Loucy (cell line): ENCODE results near the gene PDE11A.

Experiments used
- H2AFZ ChIP-seq: fragments of 200-600 bp; sonication (generic); 2 replicates; pipeline ENCODE4 v1.6.0; 2016; ENCODE audit warnings: antibody characterized with exemption, mild to moderate bottlenecking, low read length, moderate library complexity
- H3F3A ChIP-seq: fragments of 200-600 bp; 2 replicates; pipeline ENCODE4 v1.6.0; 2016; ENCODE audit warnings: antibody characterized with exemption, low read depth, mild to moderate bottlenecking
- H3K27me3 ChIP-seq: fragments of 200-600 bp; sonication (generic); 2 replicates; pipeline ENCODE4 v1.6.1; 2014; ENCODE audit warnings: low read length, mild to moderate bottlenecking; ENCODE audit not compliant: insufficient read depth, poor library complexity, severe bottlenecking
- H3K36me3 ChIP-seq: fragments of 200-600 bp; sonication (generic); 2 replicates; pipeline ENCODE4 v1.6.1; 2016; ENCODE audit warnings: low read length; ENCODE audit not compliant: insufficient read depth
- H3K4me1 ChIP-seq: fragments of 200-600 bp; sonication (generic); 2 replicates; pipeline ENCODE4 v1.5.1; 2014; ENCODE audit warnings: low read length, mild to moderate bottlenecking; ENCODE audit not compliant: insufficient read depth, poor library complexity, severe bottlenecking
- H3K4me2 ChIP-seq: fragments of 200-600 bp; sonication (generic); 2 replicates; pipeline ENCODE4 v1.6.0; 2014; ENCODE audit warnings: antibody characterized with exemption, low read length, low read depth, mild to moderate bottlenecking; ENCODE audit not compliant: poor library complexity, severe bottlenecking
- H3K4me3 ChIP-seq: fragments of 200-600 bp; sonication (generic); 2 replicates; pipeline ENCODE4 v1.5.1; 2014; ENCODE audit warnings: low read length, mild to moderate bottlenecking, mixed read lengths; ENCODE audit not compliant: poor library complexity, severe bottlenecking
- H3K79me2 ChIP-seq: fragments of 200-600 bp; sonication (generic); 2 replicates; pipeline ENCODE4 v1.6.1; 2014; ENCODE audit warnings: low read length; ENCODE audit not compliant: insufficient read depth
- H3K9ac ChIP-seq: fragments of 200-600 bp; sonication (generic); 2 replicates; pipeline ENCODE4 v1.6.0; 2014; ENCODE audit warnings: mild to moderate bottlenecking, low read depth, low read length, moderate library complexity; ENCODE audit not compliant: poor library complexity, severe bottlenecking
- H3K9me2 ChIP-seq: fragments of 200-600 bp; sonication (generic); replicated peaks from 2 replicates; pipeline ENCODE4 v1.6.1; 2016; ENCODE audit warnings: low read depth, low read length, mixed read lengths
- H3K9me3 ChIP-seq: fragments of 200-600 bp; sonication (generic); 2 replicates; pipeline ENCODE4 v1.6.1; 2014; ENCODE audit warnings: mild to moderate bottlenecking, antibody characterized with exemption, low read length, low read depth; ENCODE audit not compliant: insufficient read depth
- H4K20me1 ChIP-seq: fragments of 200-600 bp; sonication (generic); 2 replicates; pipeline ENCODE4 v1.6.0; 2014; ENCODE audit warnings: antibody characterized with exemption, low read length, mild to moderate bottlenecking; ENCODE audit not compliant: insufficient read depth, poor library complexity, severe bottlenecking
- EZH2phosphoT487 ChIP-seq: fragments of 200-600 bp; IDR thresholded peaks from 2 replicates; pipeline ENCODE4 v1.6.1; 2018; ENCODE audit warnings: antibody characterized with exemption, mild to moderate bottlenecking, moderate library complexity, borderline replicate concordance
- TF ChIP-seq, protein P1 (sequence below): fragments of 200-600 bp; sonication (generic); conservative IDR thresholded peaks from 2 replicates; pipeline ENCODE4 v1.5.1; 2014; ENCODE audit warnings: mild to moderate bottlenecking, antibody characterized with exemption, low read length

PDE11A gene

DNA sequence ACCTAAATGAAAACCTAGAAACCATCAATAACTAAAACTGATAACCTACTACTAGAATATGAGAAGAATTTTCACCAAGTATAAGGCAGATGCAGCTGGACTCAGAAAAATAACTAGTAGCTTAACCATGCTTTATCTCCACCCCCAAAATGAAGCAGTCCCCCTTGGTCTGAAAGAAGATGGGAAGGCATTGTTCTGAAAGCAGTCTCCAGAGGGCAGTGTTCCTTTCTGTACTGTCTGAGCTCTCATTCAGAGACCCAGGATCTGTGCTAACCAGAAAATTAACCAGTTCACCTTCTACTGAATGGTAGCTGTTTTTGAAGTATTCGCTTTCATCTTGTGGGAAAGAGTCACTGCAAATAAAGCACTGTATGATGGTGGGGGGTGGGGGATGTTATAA lies 273.0 kb downstream of the PDE11A start:
- Histone ChIP-seq H3K9me3 (no peaks in the 10 kb centered on the region), H3K9ac (no peak overlapping the region)

DNA sequence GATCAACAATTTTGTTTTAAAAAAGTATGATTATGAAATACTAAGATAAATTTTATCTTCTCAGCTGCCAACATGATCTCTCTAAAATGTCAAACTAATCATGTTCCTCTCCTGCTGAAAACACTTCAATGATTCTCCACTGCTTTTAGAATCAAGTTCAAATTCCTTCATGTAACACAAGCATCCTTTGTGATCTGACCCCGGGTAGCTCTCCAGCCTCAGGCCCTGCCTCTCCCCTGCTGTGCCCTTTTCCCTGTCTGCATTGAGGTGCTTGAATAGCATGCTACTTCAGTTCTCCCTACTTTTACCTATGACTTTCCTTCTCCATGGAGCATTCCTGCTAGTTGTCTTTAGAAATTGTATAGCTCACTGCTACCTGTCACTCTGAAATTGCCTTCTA lies 274.8 kb downstream of the PDE11A start:
- no peak for TF ChIP-seq EZH2phosphoT487
- TF ChIP-seq, protein P1, sequence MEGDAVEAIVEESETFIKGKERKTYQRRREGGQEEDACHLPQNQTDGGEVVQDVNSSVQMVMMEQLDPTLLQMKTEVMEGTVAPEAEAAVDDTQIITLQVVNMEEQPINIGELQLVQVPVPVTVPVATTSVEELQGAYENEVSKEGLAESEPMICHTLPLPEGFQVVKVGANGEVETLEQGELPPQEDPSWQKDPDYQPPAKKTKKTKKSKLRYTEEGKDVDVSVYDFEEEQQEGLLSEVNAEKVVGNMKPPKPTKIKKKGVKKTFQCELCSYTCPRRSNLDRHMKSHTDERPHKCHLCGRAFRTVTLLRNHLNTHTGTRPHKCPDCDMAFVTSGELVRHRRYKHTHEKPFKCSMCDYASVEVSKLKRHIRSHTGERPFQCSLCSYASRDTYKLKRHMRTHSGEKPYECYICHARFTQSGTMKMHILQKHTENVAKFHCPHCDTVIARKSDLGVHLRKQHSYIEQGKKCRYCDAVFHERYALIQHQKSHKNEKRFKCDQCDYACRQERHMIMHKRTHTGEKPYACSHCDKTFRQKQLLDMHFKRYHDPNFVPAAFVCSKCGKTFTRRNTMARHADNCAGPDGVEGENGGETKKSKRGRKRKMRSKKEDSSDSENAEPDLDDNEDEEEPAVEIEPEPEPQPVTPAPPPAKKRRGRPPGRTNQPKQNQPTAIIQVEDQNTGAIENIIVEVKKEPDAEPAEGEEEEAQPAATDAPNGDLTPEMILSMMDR = no peak
- H3K4me1 ChIP-seq = no peaks in the 10 kb centered on the region
- H4K20me1 ChIP-seq = no peaks in the 10 kb centered on the region
- no peaks in the 10 kb centered on the region for H3K79me2 ChIP-seq
- no peaks in the 10 kb centered on the region for H3K27me3 ChIP-seq
- H3K4me3 ChIP-seq = no peak overlapping the region
- H3K9me3 ChIP-seq = no peaks in the 10 kb centered on the region
- H3F3A ChIP-seq = no peaks in the 10 kb centered on the region
- no peak overlapping the region for H2AFZ ChIP-seq
- no peaks in the 10 kb centered on the region for H3K9me2 ChIP-seq
- no peak overlapping the region for H3K4me2 ChIP-seq
- H3K36me3 ChIP-seq = no peaks in the 10 kb centered on the region
- H3K9ac ChIP-seq = no peak overlapping the region

More for the DNA sequence above, 273.0 kb downstream of the PDE11A start:
- Histone ChIP-seq H2AFZ (no peak overlapping the region), H3F3A (no peaks in the 10 kb centered on the region), H3K4me2 (no peak overlapping the region), H3K27me3 (no peaks in the 10 kb centered on the region), H3K79me2 (no peaks in the 10 kb centered on the region), H3K9me2 (no peaks in the 10 kb centered on the region), H3K36me3 (no peaks in the 10 kb centered on the region), H3K4me3 (no peak overlapping the region), H4K20me1 (no peaks in the 10 kb centered on the region), H3K4me1 (no peaks in the 10 kb centered on the region)
- TF ChIP-seq EZH2phosphoT487 = no peak
- TF ChIP-seq, protein P1 = peak; percentile 65

DNA sequence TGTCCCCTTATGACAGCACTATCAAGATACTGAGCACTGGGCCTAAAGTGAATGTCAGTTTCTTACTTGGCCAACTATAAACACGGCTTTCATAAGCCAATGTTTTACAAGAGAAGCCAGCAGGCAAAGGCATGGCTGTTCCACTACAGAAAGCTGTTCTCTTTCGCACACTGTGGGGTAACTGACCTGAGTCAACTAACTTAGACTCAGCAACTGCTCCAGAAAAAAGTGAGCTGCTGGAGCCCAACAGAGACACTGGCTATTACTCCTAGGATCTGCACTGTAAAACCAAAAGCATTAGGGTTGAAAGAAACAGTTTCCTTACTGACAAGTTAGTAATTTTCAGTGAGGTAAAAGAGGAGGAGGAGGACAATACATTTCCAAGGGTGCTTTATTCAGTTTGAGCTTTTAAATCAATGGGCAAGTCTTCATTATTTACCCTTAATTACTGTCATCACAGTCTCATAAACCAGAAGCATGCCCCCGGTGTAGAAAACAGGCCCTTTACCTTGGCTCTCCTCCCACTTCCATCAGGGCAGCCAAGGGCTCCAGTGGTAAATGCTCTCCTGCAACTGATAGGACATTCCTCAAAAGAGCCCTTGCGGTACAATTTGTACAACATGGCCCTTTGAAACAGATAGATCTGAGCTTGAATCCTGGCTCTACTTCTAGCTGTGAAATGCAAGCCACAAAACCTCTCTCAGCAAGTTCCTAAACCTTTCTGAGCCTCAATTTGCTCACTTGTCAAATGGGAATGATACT lies 275.7 kb downstream of the PDE11A start:
- H3F3A ChIP-seq = no peaks in the 10 kb centered on the region
- H3K36me3 ChIP-seq = no peaks in the 10 kb centered on the region
- H3K4me3 ChIP-seq = no peak overlapping the region
- no peak overlapping the region for H3K9ac ChIP-seq
- H3K4me1 ChIP-seq = no peaks in the 10 kb centered on the region
- no peaks in the 10 kb centered on the region for H3K27me3 ChIP-seq
- no peak overlapping the region for H3K4me2 ChIP-seq
- H3K9me3 ChIP-seq = no peaks in the 10 kb centered on the region
- no peaks in the 10 kb centered on the region for H4K20me1 ChIP-seq
- H3K9me2 ChIP-seq = no peaks in the 10 kb centered on the region
- TF ChIP-seq, protein P1 = no peak
- TF ChIP-seq EZH2phosphoT487 = no peak
- no peak overlapping the region for H2AFZ ChIP-seq
- H3K79me2 ChIP-seq = no peaks in the 10 kb centered on the region
